ENCODE data around the gene SMIM3. TPM values are rescaled to one million over a fixed set of nuclear protein-coding genes. Genes with fewer than 3 reads are reported as not detected.

The SMIM3 gene
- total RNA-seq, 1 experiment from 2014 or later = 55.2 TPM

GRCh38 chr5:150794927-150795326 is 16.4 kb downstream of the SMIM3 start:
- ChIA-PET CTCF (no interaction called here), POLR2A (no interaction called here)
- BruUV-seq (replicated peaks) = no TSS peak
- H3K9me3 ChIP-seq (ENCODE audit: control insufficient read depth, insufficient read depth, low read depth, low read length) = no peaks in the 10 kb centered on the region
- TF ChIP-seq CTCF (IDR thresholded peaks at IDR 0.05) (no peak), POLR2AphosphoS5 (IDR thresholded peaks at IDR 0.05; ENCODE audit: low read depth, low read length) (no peak), SIN3A (IDR thresholded peaks at IDR 0.05; ENCODE audit: borderline replicate concordance, insufficient read depth, low read depth, low read length) (no peak), TCF7L2 (IDR thresholded peaks at IDR 0.05; ENCODE audit: low read depth, low read length) (no peak)
- TF ChIP-seq, protein P1, sequence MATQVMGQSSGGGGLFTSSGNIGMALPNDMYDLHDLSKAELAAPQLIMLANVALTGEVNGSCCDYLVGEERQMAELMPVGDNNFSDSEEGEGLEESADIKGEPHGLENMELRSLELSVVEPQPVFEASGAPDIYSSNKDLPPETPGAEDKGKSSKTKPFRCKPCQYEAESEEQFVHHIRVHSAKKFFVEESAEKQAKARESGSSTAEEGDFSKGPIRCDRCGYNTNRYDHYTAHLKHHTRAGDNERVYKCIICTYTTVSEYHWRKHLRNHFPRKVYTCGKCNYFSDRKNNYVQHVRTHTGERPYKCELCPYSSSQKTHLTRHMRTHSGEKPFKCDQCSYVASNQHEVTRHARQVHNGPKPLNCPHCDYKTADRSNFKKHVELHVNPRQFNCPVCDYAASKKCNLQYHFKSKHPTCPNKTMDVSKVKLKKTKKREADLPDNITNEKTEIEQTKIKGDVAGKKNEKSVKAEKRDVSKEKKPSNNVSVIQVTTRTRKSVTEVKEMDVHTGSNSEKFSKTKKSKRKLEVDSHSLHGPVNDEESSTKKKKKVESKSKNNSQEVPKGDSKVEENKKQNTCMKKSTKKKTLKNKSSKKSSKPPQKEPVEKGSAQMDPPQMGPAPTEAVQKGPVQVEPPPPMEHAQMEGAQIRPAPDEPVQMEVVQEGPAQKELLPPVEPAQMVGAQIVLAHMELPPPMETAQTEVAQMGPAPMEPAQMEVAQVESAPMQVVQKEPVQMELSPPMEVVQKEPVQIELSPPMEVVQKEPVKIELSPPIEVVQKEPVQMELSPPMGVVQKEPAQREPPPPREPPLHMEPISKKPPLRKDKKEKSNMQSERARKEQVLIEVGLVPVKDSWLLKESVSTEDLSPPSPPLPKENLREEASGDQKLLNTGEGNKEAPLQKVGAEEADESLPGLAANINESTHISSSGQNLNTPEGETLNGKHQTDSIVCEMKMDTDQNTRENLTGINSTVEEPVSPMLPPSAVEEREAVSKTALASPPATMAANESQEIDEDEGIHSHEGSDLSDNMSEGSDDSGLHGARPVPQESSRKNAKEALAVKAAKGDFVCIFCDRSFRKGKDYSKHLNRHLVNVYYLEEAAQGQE (IDR thresholded peaks at IDR 0.05; ENCODE audit: insufficient read depth in 1 of 2, low read depth in 2 of 2, low read length in 1 of 2) = no peak
- 0 out of 2 replicates have a peak, but pooled peaks cover 2% of the 10 kb centered on the region for H3K36me3 ChIP-seq (ENCODE audit: control insufficient read depth, insufficient read depth, low read length)
- in situ Hi-C loops (cut with HindIII; ENCODE audit: low pct_unique_long_range_greater_than_20kb, low sequenced_read_pairs) (no loop called here), intact Hi-C loops (cut with micrococcal nuclease; ENCODE audit: unreplicated experiment) (no loop called here)
- DNase-seq (ENCODE audit: low read depth, low spot score) (no peak), ATAC-seq (no peak)
- H3K4me1 ChIP-seq (ENCODE audit: control insufficient read depth, insufficient read depth, low read length) = peaks cover 11% of the 10 kb centered on the region
- no peak overlapping the region for H3K4me3 ChIP-seq (ENCODE audit: low read depth in 2 of 2, low read length in 2 of 2)
- no peak overlapping the region for H3K27ac ChIP-seq (ENCODE audit: low read length)
- no peaks in the 10 kb centered on the region for H3K27me3 ChIP-seq (ENCODE audit: control insufficient read depth, insufficient read depth, low read length)

- no peak for TF ChIP-seq TCF7L2 (IDR thresholded peaks at IDR 0.05; ENCODE audit: low read depth, low read length)
- no peak for TF ChIP-seq SIN3A (IDR thresholded peaks at IDR 0.05; ENCODE audit: borderline replicate concordance, insufficient read depth, low read depth, low read length)
- TF ChIP-seq, protein P1 (IDR thresholded peaks at IDR 0.05; ENCODE audit: insufficient read depth in 1 of 2, low read depth in 2 of 2, low read length in 1 of 2) = no peak
- no peak for TF ChIP-seq POLR2AphosphoS5 (IDR thresholded peaks at IDR 0.05; ENCODE audit: low read depth, low read length)
- TF ChIP-seq CTCF (IDR thresholded peaks at IDR 0.05) = no peak
- POLR2A ChIA-PET = no interaction called here
- no peak for DNase-seq (ENCODE audit: low read depth, low spot score)
- BruUV-seq (replicated peaks) = no TSS peak
- in situ Hi-C loops (cut with HindIII; ENCODE audit: low pct_unique_long_range_greater_than_20kb, low sequenced_read_pairs) (no loop called here), intact Hi-C loops (cut with micrococcal nuclease; ENCODE audit: unreplicated experiment) (no loop called here)
- no peak overlapping the region for H3K4me3 ChIP-seq (ENCODE audit: low read depth in 2 of 2, low read length in 2 of 2)
- no peak for ATAC-seq
- no peak overlapping the region for H3K27ac ChIP-seq (ENCODE audit: low read length)
- H3K4me1 ChIP-seq (ENCODE audit: control insufficient read depth, insufficient read depth, low read length) = peaks cover 12% of the 10 kb centered on the region
- no peaks in the 10 kb centered on the region for H3K27me3 ChIP-seq (ENCODE audit: control insufficient read depth, insufficient read depth, low read length)
- CTCF ChIA-PET = no interaction called here
- no peaks in the 10 kb centered on the region for H3K9me3 ChIP-seq (ENCODE audit: control insufficient read depth, insufficient read depth, low read depth, low read length)
- H3K36me3 ChIP-seq (ENCODE audit: control insufficient read depth, insufficient read depth, low read length) = 0 out of 2 replicates have a peak, but pooled peaks cover 2% of the 10 kb centered on the region
Measured at GRCh38 chr5:150797384-150797783, 18.8 kb downstream of the SMIM3 start.

Data from Panc1 (cell line).